ENCODE data around the gene TAAR1. TPM values are rescaled to one million over a fixed set of nuclear protein-coding genes. Genes with fewer than 3 reads are reported as not detected.
"Not testable (repeated sequence)": the region's sequence is repeated elsewhere in the genome, so short reads cannot be mapped to it uniquely, and the experiment has no call there.

Gene TAAR1
- total RNA-seq, 1 experiment from 2014 or later: not detected

DNA sequence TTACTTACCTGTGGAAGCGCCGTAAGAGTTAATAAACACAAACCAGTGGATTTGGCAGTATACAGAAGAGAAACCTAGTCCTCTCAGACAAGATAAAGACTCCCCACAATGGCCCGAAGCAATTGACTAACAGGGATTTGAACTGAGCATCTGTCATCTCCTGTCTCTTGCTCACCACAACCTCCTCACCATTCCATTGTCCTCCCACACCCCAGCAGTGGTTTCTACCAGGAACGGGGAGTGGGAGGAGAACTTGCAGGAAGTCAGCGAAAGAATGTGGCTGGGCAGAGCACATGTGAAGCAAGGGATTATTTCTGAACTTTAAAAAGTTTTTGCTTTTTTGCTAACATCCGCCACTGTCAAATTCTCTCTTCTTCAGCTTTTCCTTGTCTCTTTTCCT lies 24.6 kb upstream of the TAAR1 start:
- intact Hi-C loops (cut with micrococcal nuclease; ENCODE audit: unreplicated experiment): no loop called here
- Mint-ChIP-seq H3K36me3 (ENCODE audit: insufficient read depth, unreplicated experiment) (peaks cover 39% of the 10 kb centered on the region), H3K9me3 (ENCODE audit: low read depth, unreplicated experiment) (peaks cover 2% of the 10 kb centered on the region), H3K4me3 (ENCODE audit: low read depth, unreplicated experiment) (peak overlapping the region; percentile 53), H3K27me3 (ENCODE audit: unreplicated experiment) (no peaks in the 10 kb centered on the region), H3K27ac (ENCODE audit: unreplicated experiment) (peak overlapping the region; percentile 31), H3K4me1 (ENCODE audit: low read depth, unreplicated experiment) (peaks cover 28% of the 10 kb centered on the region)
- TF ChIP-seq, protein P1, sequence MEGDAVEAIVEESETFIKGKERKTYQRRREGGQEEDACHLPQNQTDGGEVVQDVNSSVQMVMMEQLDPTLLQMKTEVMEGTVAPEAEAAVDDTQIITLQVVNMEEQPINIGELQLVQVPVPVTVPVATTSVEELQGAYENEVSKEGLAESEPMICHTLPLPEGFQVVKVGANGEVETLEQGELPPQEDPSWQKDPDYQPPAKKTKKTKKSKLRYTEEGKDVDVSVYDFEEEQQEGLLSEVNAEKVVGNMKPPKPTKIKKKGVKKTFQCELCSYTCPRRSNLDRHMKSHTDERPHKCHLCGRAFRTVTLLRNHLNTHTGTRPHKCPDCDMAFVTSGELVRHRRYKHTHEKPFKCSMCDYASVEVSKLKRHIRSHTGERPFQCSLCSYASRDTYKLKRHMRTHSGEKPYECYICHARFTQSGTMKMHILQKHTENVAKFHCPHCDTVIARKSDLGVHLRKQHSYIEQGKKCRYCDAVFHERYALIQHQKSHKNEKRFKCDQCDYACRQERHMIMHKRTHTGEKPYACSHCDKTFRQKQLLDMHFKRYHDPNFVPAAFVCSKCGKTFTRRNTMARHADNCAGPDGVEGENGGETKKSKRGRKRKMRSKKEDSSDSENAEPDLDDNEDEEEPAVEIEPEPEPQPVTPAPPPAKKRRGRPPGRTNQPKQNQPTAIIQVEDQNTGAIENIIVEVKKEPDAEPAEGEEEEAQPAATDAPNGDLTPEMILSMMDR (IDR thresholded peaks at IDR 0.05; ENCODE audit: unreplicated experiment): no peak
- no TSS peak for BruUV-seq (replicated peaks)
- CTCF ChIA-PET: no interaction called here
- DNase-seq: peak; percentile 30

DNA sequence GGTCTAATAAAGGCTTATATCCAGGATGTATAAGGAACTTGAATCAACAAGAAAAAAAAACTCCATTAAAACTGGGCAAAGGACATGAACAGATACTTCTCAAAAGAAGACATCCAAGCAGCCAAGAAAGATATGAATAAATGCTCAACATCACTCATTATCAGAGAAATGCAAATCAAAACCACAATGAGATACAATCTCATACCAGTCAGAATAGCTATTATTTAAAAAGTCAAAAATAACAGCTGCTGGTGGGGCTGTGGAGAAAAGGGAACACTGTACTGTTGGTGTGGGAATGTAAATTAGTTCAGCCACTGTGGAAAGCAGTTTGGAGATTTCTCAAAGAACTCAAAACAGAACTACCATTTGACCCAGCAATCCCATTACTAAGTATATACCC lies 20.1 kb upstream of the TAAR1 start:
- DNase-seq; H3K9me3 Mint-ChIP-seq (ENCODE audit: low read depth, unreplicated experiment); CTCF ChIA-PET; BruUV-seq (replicated peaks); H3K27ac Mint-ChIP-seq (ENCODE audit: unreplicated experiment); intact Hi-C loops (cut with micrococcal nuclease; ENCODE audit: unreplicated experiment); H3K4me3 Mint-ChIP-seq (ENCODE audit: low read depth, unreplicated experiment); H3K27me3 Mint-ChIP-seq (ENCODE audit: unreplicated experiment); H3K4me1 Mint-ChIP-seq (ENCODE audit: low read depth, unreplicated experiment): not testable (repeated sequence)
- H3K36me3 Mint-ChIP-seq (ENCODE audit: insufficient read depth, unreplicated experiment): peaks cover 23% of the 10 kb centered on the region

DNA sequence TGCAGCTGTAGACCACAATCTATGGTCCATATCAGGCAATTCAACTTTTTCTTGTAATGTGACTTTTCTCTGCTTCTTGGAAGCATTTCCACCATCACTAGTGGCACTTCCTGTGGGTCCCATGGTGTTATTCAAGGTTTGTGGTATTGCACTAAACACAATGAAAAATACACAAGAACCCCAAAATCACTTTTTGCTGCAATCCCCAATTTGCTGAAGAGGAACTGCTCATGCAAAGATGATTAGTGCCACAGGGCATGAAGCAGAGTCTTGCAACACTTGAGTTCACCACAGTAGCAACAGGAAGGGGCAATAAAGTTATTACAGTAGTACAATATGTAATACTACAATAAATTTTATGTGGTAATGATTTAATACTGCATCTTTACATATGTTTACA lies 16.8 kb upstream of the TAAR1 start:
- no peaks in the 10 kb centered on the region for H3K9me3 Mint-ChIP-seq (ENCODE audit: low read depth, unreplicated experiment)
- intact Hi-C loops (cut with micrococcal nuclease; ENCODE audit: unreplicated experiment): no loop called here
- TF ChIP-seq, protein P1 (IDR thresholded peaks at IDR 0.05; ENCODE audit: unreplicated experiment): no peak
- H3K4me1 Mint-ChIP-seq (ENCODE audit: low read depth, unreplicated experiment): peaks cover 18% of the 10 kb centered on the region
- no TSS peak for BruUV-seq (replicated peaks)
- peaks cover 6% of the 10 kb centered on the region for H3K36me3 Mint-ChIP-seq (ENCODE audit: insufficient read depth, unreplicated experiment)
- H3K4me3 Mint-ChIP-seq (ENCODE audit: low read depth, unreplicated experiment): no peak overlapping the region
- no peak for DNase-seq
- CTCF ChIA-PET: no interaction called here
- H3K27me3 Mint-ChIP-seq (ENCODE audit: unreplicated experiment): no peaks in the 10 kb centered on the region
- H3K27ac Mint-ChIP-seq (ENCODE audit: unreplicated experiment): no peak overlapping the region

DNA sequence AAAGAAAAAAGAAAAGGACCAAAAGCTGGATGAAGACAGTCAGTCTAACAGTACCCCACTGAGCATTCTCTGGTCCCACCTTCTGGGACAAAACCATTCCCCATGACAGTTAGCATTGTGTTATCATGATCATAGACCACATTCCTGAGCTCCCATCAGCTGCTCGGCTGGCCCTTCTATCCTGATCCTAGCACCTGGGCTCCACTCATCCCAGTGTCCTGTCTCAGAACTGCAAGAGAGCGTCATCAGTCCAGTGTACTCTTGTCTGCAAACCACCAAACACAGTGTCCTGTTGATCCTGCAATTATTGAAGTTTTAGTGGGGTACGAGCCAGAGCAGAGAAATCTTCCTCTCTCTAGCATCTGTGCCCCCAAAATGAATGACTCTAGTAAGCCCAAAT lies 16.0 kb upstream of the TAAR1 start:
- CTCF ChIA-PET: no interaction called here
- no peaks in the 10 kb centered on the region for H3K9me3 Mint-ChIP-seq (ENCODE audit: low read depth, unreplicated experiment)
- H3K27me3 Mint-ChIP-seq (ENCODE audit: unreplicated experiment): no peaks in the 10 kb centered on the region
- TF ChIP-seq, protein P1 (IDR thresholded peaks at IDR 0.05; ENCODE audit: unreplicated experiment): no peak
- H3K4me3 Mint-ChIP-seq (ENCODE audit: low read depth, unreplicated experiment): no peak overlapping the region
- H3K36me3 Mint-ChIP-seq (ENCODE audit: insufficient read depth, unreplicated experiment): peaks cover 7% of the 10 kb centered on the region
- BruUV-seq (replicated peaks): no TSS peak
- H3K4me1 Mint-ChIP-seq (ENCODE audit: low read depth, unreplicated experiment): peaks cover 24% of the 10 kb centered on the region
- H3K27ac Mint-ChIP-seq (ENCODE audit: unreplicated experiment): no peak overlapping the region
- no peak for DNase-seq
- intact Hi-C loops (cut with micrococcal nuclease; ENCODE audit: unreplicated experiment): no loop called here

DNA sequence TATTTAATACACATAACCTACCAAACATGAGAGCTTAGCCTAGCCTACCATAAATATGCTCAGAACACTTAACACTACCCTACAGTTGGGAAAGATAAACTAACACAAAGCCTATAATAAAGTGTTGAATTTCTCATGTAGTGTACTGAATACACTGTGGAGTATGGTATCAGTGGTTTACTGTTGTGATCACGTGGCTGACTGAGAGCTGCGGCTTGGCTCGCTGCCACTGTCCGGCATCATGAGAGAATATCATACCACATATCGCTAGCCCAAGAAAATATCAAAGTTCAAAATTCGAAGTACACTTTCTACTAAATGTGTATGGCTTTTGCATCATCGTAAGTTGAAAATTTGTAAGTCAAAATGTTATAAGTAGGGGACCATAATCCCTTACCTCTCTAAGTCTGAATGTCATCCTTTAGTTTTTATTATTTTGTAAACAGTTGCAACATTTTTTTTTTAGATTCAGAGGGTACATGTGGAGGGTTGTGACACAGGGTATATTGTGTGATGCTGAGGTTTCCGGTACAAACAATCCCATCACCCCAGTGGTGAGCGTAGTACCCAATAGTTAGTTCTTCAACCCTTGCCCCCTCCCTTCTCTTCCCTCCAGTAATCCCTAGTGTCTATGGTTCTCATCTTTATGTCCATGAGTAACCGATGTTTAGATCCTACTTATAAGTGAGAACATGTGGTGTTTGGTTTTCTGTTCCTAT lies 14.6 kb upstream of the TAAR1 start:
- CTCF ChIA-PET: no interaction called here
- no TSS peak for BruUV-seq (replicated peaks)
- Mint-ChIP-seq H3K4me3 (ENCODE audit: low read depth, unreplicated experiment) (no peak overlapping the region), H3K27ac (ENCODE audit: unreplicated experiment) (peak overlapping the region; percentile 30), H3K4me1 (ENCODE audit: low read depth, unreplicated experiment) (peaks cover 34% of the 10 kb centered on the region), H3K9me3 (ENCODE audit: low read depth, unreplicated experiment) (no peaks in the 10 kb centered on the region), H3K36me3 (ENCODE audit: insufficient read depth, unreplicated experiment) (peaks cover 5% of the 10 kb centered on the region), H3K27me3 (ENCODE audit: unreplicated experiment) (no peaks in the 10 kb centered on the region)
- intact Hi-C loops (cut with micrococcal nuclease; ENCODE audit: unreplicated experiment): no loop called here
- TF ChIP-seq, protein P1 (IDR thresholded peaks at IDR 0.05; ENCODE audit: unreplicated experiment): no peak
- DNase-seq: peak; percentile 36
